Daoy (cell line): ENCODE measurements around the gene CLDN24. TPM values are rescaled to one million over a fixed set of nuclear protein-coding genes. Genes with fewer than 3 reads are reported as not detected.

Experiments used
- DNase-seq: peaks from one replicate; pipeline ENCODE4 v3.0.0-alpha.2; 2015; ENCODE audit warnings: low read depth
- total RNA-seq: library from RNA; depleted of rRNA; stranded (reverse); fragments of >200 nt; shearing (Covaris generic); gene quantifications from 2 replicates; pipeline ENCODE4 v1.2.3, GENCODE V29; 2014; rRNA removed

Gene CLDN24
- not detected in 2 replicates for total RNA-seq

GRCh38 chr4:183322326-183322725 lies at the start of gene CLDN24:
CLDN24 (minus strand) TSS chr4:183322426; CDS start chr4:183322426, 0 bp downstream.
- DNase-seq, result no peak

GRCh38 chr4:183370786-183371185 lies 48.6 kb upstream of the CLDN24 start:
- no peak for DNase-seq

- DNase-seq, result no peak
Observed at GRCh38 chr4:183369073-183369472, 46.8 kb upstream of the CLDN24 start.

- DNase-seq, result no peak
Observed at GRCh38 chr4:183366206-183366835, 44.1 kb upstream of the CLDN24 start.

- DNase-seq, result no peak
Observed at GRCh38 chr4:183364025-183364424, 41.8 kb upstream of the CLDN24 start.

GRCh38 chr4:183362916-183363542 lies 40.8 kb upstream of the CLDN24 start:
- peak; percentile 11 for DNase-seq

GRCh38 chr4:183362036-183362435 lies 39.8 kb upstream of the CLDN24 start:
- no peak for DNase-seq

- no peak for DNase-seq
Observed at GRCh38 chr4:183360161-183360919, 38.1 kb upstream of the CLDN24 start.

- DNase-seq, result no peak
Observed at GRCh38 chr4:183358215-183358755, 36.1 kb upstream of the CLDN24 start.

- no peak for DNase-seq
Observed at GRCh38 chr4:183356931-183357675, 34.9 kb upstream of the CLDN24 start.

- no peak for DNase-seq
Observed at GRCh38 chr4:183356173-183356830, 34.1 kb upstream of the CLDN24 start.

GRCh38 chr4:183355405-183355804 lies 33.2 kb upstream of the CLDN24 start:
- peak; percentile 61 for DNase-seq

- no peak for DNase-seq
Observed at GRCh38 chr4:183354219-183354618, 32.0 kb upstream of the CLDN24 start.

- no peak for DNase-seq
Observed at GRCh38 chr4:183353557-183353956, 31.3 kb upstream of the CLDN24 start.

GRCh38 chr4:183352546-183352945 lies 30.3 kb upstream of the CLDN24 start:
- no peak for DNase-seq

- no peak for DNase-seq
Observed at GRCh38 chr4:183350317-183351071, 28.3 kb upstream of the CLDN24 start.

- no peak for DNase-seq
Observed at GRCh38 chr4:183349673-183350072, 27.4 kb upstream of the CLDN24 start.

GRCh38 chr4:183348706-183349659 lies 26.8 kb upstream of the CLDN24 start:
- DNase-seq, result peak; percentile 64

- no peak for DNase-seq
Observed at GRCh38 chr4:183348136-183348535, 25.9 kb upstream of the CLDN24 start.
